SK-N-SH treated with all-trans-retinoic acid at 6 μM for 48 hours (cell line): ENCODE measurements around the gene DARS2.
A peak's percentile ranks its signal among the peaks of the same experiment; 100 is the strongest.

ENCODE experiments used
- ATAC-seq: fragments of 200-7000 bp; cut with Tn5 transposase; 3 replicates; pipeline ENCODE4 v1.9.1; 2020; ENCODE audit warnings: mild to moderate bottlenecking, moderate library complexity
- ARNTL ChIP-seq: fragments of 450-650 bp; formaldehyde crosslinking; IDR thresholded peaks from 2 replicates; pipeline ENCODE4 v1.5.0; 2020; ENCODE audit warnings: low read depth, mild to moderate bottlenecking, moderate library complexity, borderline replicate concordance
- BACH2 ChIP-seq: fragments of 250-450 bp; sonication (Bioruptor Pico); IDR thresholded peaks from 2 replicates; pipeline ENCODE4 v1.9.0; 2021; ENCODE audit warnings: mild to moderate bottlenecking, borderline replicate concordance
- CSDC2 ChIP-seq: fragments of 250-450 bp; sonication (Bioruptor Pico); IDR thresholded peaks from 2 replicates; pipeline ENCODE4 v1.5.0; 2020; ENCODE audit warnings: mild to moderate bottlenecking, moderate library complexity
- ESRRG ChIP-seq: fragments of 250-450 bp; sonication (Bioruptor Pico); IDR thresholded peaks from 2 replicates; pipeline ENCODE4 v1.6.1; 2021; ENCODE audit warnings: mild to moderate bottlenecking
- GLIS3 ChIP-seq: fragments of 250-450 bp; sonication (Bioruptor Pico); IDR thresholded peaks from 2 replicates; pipeline ENCODE4 v1.5.0; 2020; ENCODE audit warnings: mild to moderate bottlenecking, moderate library complexity
- ISL1 ChIP-seq: fragments of 250-450 bp; sonication (Bioruptor Pico); IDR thresholded peaks from 2 replicates; pipeline ENCODE4 v2.1.2; 2022; ENCODE audit warnings: mild to moderate bottlenecking, moderate library complexity
- PPARA ChIP-seq: fragments of 250-450 bp; sonication (Bioruptor Pico); IDR thresholded peaks from 2 replicates; pipeline ENCODE4 v1.5.0; 2020; ENCODE audit warnings: mild to moderate bottlenecking, borderline replicate concordance
- RARB ChIP-seq: fragments of 250-450 bp; sonication (Bioruptor Pico); IDR thresholded peaks from 2 replicates; pipeline ENCODE4 v1.8.0; 2021; ENCODE audit warnings: mild to moderate bottlenecking, moderate library complexity
- SNAI2 ChIP-seq: fragments of 250-450 bp; sonication (Bioruptor Pico); IDR thresholded peaks from 2 replicates; pipeline ENCODE4 v1.5.0; 2020; ENCODE audit warnings: mild to moderate bottlenecking, moderate library complexity
- TOX ChIP-seq: fragments of 250-450 bp; sonication (Bioruptor Pico); IDR thresholded peaks from 2 replicates; pipeline ENCODE4 v1.8.0; 2021; ENCODE audit warnings: mild to moderate bottlenecking, moderate library complexity, borderline replicate concordance
- ZC3H10 ChIP-seq: fragments of 250-450 bp; sonication (Bioruptor Pico); IDR thresholded peaks from 2 replicates; pipeline ENCODE4 v1.5.1; 2021; ENCODE audit warnings: mild to moderate bottlenecking, moderate library complexity
- ZNF565 ChIP-seq: fragments of 450-650 bp; formaldehyde crosslinking; conservative IDR thresholded peaks from 2 replicates; pipeline ENCODE4 v1.5.0; 2020; ENCODE audit warnings: low read depth, mild to moderate bottlenecking, moderate library complexity
- ZNF70 ChIP-seq: fragments of 450-650 bp; formaldehyde crosslinking; IDR thresholded peaks from 2 replicates; pipeline ENCODE4 v1.5.0; 2020; ENCODE audit warnings: mild to moderate bottlenecking, moderate library complexity
- TF ChIP-seq, protein P1 (sequence below): fragments of 250-450 bp; sonication (Bioruptor Pico); IDR thresholded peaks from 2 replicates; pipeline ENCODE4 v1.5.1; 2020; ENCODE audit warnings: low read depth, mild to moderate bottlenecking, moderate library complexity
- TF ChIP-seq, protein P2 (sequence below): fragments of 250-450 bp; sonication (Bioruptor Pico); IDR thresholded peaks from 2 replicates; pipeline ENCODE4 v1.8.0; 2020; ENCODE audit warnings: mild to moderate bottlenecking, moderate library complexity, borderline replicate concordance
- TF ChIP-seq, protein P3 (sequence below): fragments of 250-450 bp; sonication (Bioruptor Pico); IDR thresholded peaks from 2 replicates; pipeline ENCODE4 v1.5.1; 2021; ENCODE audit warnings: mild to moderate bottlenecking, moderate library complexity
- TF ChIP-seq, protein P4 (sequence below): fragments of 250-450 bp; sonication (Bioruptor Pico); IDR thresholded peaks from 2 replicates; pipeline ENCODE4 v1.8.0; 2021; ENCODE audit warnings: low read depth, mild to moderate bottlenecking, moderate library complexity, borderline replicate concordance

The DARS2 gene

DNA sequence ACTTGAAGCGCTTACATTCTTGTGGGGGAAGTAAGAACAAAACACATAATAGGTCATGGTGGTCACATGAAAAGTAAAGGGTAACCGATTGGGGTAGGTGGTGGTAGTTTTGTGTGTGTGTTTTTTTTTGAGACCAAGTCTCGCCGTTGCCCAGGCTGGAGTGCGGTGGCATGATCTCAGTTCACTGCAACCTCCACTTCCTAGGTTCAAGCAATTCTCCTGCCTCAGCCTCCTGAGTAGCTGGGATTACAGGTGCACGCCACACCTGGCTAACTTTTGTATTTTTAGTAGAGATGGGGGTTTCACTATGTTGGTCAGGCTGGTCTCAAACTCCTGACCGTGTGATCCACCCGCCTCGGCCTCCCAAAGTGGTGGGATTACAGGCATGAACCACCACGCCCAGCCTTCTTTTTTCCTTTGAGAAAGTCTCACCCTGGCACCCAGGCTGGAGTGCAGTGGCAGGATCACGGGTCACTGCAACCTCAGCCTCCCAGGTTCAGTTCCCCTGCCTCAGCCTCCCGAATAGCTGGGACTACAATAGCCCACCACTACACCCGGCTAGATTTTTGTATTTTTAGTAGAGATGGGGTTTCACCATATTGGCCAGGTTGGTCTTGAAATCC lies 37.8 kb downstream of the DARS2 start:
- ATAC-seq, result peak; percentile 6
- TF ChIP-seq, protein P1, sequence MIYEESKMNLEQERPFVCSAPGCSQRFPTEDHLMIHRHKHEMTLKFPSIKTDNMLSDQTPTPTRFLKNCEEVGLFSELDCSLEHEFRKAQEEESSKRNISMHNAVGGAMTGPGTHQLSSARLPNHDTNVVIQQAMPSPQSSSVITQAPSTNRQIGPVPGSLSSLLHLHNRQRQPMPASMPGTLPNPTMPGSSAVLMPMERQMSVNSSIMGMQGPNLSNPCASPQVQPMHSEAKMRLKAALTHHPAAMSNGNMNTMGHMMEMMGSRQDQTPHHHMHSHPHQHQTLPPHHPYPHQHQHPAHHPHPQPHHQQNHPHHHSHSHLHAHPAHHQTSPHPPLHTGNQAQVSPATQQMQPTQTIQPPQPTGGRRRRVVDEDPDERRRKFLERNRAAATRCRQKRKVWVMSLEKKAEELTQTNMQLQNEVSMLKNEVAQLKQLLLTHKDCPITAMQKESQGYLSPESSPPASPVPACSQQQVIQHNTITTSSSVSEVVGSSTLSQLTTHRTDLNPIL, result 0 out of 2 replicates have a peak, but pooled peaks have one; percentile 26
- peak; percentile 11; the same call in 1 of the 2 replicates for TF ChIP-seq GLIS3 (CRISPR knock-in tag)
- TF ChIP-seq, protein P2, sequence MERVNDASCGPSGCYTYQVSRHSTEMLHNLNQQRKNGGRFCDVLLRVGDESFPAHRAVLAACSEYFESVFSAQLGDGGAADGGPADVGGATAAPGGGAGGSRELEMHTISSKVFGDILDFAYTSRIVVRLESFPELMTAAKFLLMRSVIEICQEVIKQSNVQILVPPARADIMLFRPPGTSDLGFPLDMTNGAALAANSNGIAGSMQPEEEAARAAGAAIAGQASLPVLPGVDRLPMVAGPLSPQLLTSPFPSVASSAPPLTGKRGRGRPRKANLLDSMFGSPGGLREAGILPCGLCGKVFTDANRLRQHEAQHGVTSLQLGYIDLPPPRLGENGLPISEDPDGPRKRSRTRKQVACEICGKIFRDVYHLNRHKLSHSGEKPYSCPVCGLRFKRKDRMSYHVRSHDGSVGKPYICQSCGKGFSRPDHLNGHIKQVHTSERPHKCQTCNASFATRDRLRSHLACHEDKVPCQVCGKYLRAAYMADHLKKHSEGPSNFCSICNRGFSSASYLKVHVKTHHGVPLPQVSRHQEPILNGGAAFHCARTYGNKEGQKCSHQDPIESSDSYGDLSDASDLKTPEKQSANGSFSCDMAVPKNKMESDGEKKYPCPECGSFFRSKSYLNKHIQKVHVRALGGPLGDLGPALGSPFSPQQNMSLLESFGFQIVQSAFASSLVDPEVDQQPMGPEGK, result peak; percentile 48; the same call in 1 of the 2 replicates
- TF ChIP-seq TOX (CRISPR knock-in tag), result peak; percentile 5

DNA sequence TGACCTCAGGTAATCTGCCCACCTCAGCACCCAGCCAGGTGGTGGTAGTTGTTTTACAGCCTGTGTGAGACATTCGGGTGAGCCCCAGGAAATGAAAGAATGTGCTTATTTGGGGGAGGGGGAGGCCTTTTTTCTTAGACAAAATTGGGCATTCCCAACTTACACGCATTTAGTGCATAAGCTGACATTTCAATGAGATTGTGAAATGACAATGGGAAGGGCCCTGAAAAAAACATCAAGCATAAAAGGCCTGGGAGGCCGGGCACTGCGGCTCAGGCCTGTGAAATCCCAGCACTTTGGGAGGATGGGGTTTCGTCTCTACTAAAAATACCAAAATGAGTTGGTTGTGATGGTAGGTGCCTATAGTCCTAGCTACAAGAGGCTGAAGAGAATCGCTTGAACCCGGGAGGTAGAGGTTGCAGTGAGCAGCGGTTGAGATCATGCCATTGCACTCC lies 38.3 kb downstream of the DARS2 start:
- TF ChIP-seq PPARA (no peak), ZNF565 (CRISPR knock-in tag) (no peak), RARB (no peak), ZNF70 (CRISPR knock-in tag) (no peak), ARNTL (CRISPR knock-in tag) (no peak), ISL1 (CRISPR knock-in tag) (no peak), ESRRG (no peak), SNAI2 (CRISPR knock-in tag) (no peak)
- ATAC-seq, result no peak

DNA sequence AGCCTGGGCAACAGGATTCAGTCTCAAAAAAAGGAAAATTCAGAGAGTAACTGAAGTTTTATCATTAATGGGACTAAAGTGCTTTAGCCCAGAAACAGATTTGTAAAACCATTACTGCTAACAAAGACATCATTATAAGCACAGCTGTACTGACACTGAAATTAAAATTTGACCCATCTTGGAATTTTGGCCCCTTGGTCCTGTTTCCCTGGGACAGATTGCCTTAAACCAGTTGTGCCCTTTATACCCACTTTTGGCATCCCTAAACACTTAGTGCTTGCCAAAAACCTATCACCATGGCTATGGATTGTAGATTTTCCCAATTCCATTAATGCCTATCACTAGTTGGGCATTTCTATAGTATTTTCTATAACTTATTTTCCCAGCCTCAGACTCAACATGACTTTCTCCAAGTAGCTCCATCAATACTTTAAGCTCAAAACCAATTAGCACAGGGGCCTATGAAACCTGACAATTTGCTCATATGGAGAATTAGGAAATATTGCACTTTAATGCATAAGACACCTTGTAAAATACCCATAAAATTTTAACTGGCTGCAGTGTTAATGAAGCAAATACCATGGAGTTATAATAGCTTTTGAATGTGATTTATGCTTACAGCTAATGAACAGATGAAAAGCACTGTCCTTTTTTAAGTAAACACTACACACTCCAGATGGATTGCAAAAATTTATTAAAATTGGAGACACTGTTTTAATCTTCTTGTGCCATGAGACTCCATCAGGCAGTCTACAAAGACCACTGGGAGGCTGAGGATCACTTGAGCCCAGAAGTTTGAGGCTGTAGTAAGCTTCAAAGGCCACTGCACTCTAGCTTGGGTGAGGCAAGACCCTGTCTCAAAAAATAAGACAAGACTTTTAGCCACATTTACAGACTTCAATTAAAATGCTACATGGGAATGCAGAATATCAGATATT lies 39.0 kb downstream of the DARS2 start:
- 0 out of 2 replicates have a peak, but pooled peaks have one; percentile 50 for TF ChIP-seq GLIS3 (CRISPR knock-in tag)
- peak; percentile 82 for TF ChIP-seq ESRRG
- TF ChIP-seq, protein P3, sequence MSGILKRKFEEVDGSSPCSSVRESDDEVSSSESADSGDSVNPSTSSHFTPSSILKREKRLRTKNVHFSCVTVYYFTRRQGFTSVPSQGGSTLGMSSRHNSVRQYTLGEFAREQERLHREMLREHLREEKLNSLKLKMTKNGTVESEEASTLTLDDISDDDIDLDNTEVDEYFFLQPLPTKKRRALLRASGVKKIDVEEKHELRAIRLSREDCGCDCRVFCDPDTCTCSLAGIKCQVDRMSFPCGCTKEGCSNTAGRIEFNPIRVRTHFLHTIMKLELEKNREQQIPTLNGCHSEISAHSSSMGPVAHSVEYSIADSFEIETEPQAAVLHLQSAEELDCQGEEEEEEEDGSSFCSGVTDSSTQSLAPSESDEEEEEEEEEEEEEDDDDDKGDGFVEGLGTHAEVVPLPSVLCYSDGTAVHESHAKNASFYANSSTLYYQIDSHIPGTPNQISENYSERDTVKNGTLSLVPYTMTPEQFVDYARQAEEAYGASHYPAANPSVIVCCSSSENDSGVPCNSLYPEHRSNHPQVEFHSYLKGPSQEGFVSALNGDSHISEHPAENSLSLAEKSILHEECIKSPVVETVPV (CRISPR knock-in tag), result peak; percentile 62; the same call in 1 of the 2 replicates
- TF ChIP-seq CSDC2 (CRISPR knock-in tag), result no peak
- TF ChIP-seq BACH2, result no peak
- peak; percentile 39; the same call in 1 of the 2 replicates for TF ChIP-seq TOX (CRISPR knock-in tag)
- TF ChIP-seq, protein P2, result peak; percentile 40; the same call in 1 of the 2 replicates
- TF ChIP-seq SNAI2 (CRISPR knock-in tag), result no peak
- TF ChIP-seq, protein P4, sequence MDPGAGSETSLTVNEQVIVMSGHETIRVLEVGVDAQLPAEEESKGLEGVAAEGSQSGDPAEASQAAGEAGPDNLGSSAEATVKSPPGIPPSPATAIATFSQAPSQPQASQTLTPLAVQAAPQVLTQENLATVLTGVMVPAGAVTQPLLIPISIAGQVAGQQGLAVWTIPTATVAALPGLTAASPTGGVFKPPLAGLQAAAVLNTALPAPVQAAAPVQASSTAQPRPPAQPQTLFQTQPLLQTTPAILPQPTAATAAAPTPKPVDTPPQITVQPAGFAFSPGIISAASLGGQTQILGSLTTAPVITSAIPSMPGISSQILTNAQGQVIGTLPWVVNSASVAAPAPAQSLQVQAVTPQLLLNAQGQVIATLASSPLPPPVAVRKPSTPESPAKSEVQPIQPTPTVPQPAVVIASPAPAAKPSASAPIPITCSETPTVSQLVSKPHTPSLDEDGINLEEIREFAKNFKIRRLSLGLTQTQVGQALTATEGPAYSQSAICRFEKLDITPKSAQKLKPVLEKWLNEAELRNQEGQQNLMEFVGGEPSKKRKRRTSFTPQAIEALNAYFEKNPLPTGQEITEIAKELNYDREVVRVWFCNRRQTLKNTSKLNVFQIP (CRISPR knock-in tag), result 0 out of 2 replicates have a peak, but pooled peaks have one; percentile 9
- TF ChIP-seq ZC3H10 (CRISPR knock-in tag), result peak; percentile 48; the same call in 1 of the 2 replicates
- ATAC-seq, result no peak
